Measurements from ENCODE around the gene VWA5B2. TPM values are rescaled to one million over a fixed set of nuclear protein-coding genes. Genes with fewer than 3 reads are reported as not detected.

VWA5B2 gene
- total RNA-seq, 1 experiment from 2014 or later: 1.4 TPM

DNA sequence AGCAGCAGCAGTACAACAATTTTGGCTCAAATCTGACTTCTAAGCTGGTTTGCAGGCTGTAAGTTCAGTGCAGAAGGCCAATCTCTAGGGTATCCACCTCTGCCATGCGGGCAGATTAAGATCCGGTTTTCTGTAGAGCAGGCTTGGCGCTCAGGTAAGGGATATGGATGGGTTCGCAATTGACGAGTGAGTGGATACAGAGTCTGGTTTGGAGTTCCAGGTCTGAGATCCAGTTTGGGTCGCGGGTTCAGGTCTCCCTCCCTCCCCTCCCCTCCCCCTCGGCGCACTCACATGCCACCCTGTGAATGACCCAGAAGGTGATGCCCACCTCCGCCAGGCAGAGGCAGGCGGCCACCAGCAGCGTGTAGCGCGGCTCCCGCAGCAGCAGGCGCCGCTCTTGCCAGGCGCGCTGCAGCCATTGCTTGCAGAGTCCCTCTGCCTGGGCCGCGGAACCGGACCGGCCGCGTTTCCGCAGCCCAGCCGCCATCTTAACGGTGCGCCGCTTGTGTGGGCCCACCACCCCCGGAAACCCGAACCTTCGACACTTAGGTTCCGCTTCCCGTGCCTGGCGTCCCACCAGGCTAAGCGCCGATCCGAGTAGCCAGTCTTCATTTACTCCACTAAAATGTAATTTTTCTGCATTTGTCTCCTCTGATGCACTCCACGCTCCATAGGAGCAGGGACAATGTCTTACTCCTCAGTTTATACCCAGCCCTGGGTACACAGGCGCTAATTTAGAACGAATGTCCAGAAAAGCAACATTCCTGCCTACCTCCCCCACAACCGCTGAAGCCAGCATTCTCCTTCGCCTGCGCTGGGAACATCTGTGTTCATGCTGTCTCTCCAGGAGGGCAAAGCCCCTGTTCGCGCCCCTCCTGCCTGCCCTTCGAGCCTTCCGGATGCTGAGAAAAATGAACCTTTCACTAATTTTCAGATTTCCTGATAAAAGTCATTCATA, 19.3 kb downstream of the VWA5B2 start, which contains the start of gene ALG3:
TSS of gene ALG3 (minus strand) at position 509 of the 958 bp plus-strand sequence. CDS start at position 487, 22 bp downstream.
- Histone ChIP-seq H3F3A (ENCODE audit: low read length, unreplicated experiment) (no peaks in the 10 kb centered on the region), H3K9me3 (ENCODE audit: low read length) (no peaks in the 10 kb centered on the region), H2AFZ (ENCODE audit: low read length) (peak within 1 kb of the TSS; percentile 97), H3K4me3 (ENCODE audit: low read length) (peak within 1 kb of the TSS; percentile 96), H3K4me2 (ENCODE audit: low read length) (peak within 1 kb of the TSS; percentile 99), H4K20me1 (ENCODE audit: low read length) (no peaks in the 10 kb centered on the region), H3K27me3 (ENCODE audit: low read length) (no peaks in the 10 kb centered on the region), H3K9me2 (replicated peaks; ENCODE audit: low read length) (no peaks in the 10 kb centered on the region), H3K4me1 (ENCODE audit: insufficient read depth, low read length) (no peaks in the 10 kb centered on the region; the same call in 1 of the 2 replicates), H3K9ac (ENCODE audit: low read length) (peak within 1 kb of the TSS; percentile 98), H3K79me2 (ENCODE audit: low read length) (peaks cover 52% of the 10 kb centered on the region), H3K27ac (ENCODE audit: low read length) (peak within 1 kb of the TSS; percentile 93), H3K36me3 (ENCODE audit: low read depth, low read length) (peaks cover 8% of the 10 kb centered on the region; the same call in 1 of the 2 replicates)
- TF ChIP-seq, protein P1, sequence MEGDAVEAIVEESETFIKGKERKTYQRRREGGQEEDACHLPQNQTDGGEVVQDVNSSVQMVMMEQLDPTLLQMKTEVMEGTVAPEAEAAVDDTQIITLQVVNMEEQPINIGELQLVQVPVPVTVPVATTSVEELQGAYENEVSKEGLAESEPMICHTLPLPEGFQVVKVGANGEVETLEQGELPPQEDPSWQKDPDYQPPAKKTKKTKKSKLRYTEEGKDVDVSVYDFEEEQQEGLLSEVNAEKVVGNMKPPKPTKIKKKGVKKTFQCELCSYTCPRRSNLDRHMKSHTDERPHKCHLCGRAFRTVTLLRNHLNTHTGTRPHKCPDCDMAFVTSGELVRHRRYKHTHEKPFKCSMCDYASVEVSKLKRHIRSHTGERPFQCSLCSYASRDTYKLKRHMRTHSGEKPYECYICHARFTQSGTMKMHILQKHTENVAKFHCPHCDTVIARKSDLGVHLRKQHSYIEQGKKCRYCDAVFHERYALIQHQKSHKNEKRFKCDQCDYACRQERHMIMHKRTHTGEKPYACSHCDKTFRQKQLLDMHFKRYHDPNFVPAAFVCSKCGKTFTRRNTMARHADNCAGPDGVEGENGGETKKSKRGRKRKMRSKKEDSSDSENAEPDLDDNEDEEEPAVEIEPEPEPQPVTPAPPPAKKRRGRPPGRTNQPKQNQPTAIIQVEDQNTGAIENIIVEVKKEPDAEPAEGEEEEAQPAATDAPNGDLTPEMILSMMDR (conservative IDR thresholded peaks at IDR 0.05; ENCODE audit: low read depth, low read length): no peak
- intact Hi-C loops (cut with micrococcal nuclease): loop anchor here (1.0 to 2.0 kb wide), 3 partner anchors 50 to 74 kb away; partner anchors contain the start of genes ABCF3, AP2M1 and PSMD2
- ChIA-PET CTCF (no interaction called here), POLR2A (ENCODE audit: unreplicated experiment) (interaction anchor here (0.6 kb wide), 1 partner anchor 32 kb away, joined by 3 read pairs; no protein-coding TSS in a partner anchor)
- TSS peak; percentile 73 for BruUV-seq (replicated peaks)
- ATAC-seq: peak; percentile 33
- peak; percentile 88 for DNase-seq

DNA sequence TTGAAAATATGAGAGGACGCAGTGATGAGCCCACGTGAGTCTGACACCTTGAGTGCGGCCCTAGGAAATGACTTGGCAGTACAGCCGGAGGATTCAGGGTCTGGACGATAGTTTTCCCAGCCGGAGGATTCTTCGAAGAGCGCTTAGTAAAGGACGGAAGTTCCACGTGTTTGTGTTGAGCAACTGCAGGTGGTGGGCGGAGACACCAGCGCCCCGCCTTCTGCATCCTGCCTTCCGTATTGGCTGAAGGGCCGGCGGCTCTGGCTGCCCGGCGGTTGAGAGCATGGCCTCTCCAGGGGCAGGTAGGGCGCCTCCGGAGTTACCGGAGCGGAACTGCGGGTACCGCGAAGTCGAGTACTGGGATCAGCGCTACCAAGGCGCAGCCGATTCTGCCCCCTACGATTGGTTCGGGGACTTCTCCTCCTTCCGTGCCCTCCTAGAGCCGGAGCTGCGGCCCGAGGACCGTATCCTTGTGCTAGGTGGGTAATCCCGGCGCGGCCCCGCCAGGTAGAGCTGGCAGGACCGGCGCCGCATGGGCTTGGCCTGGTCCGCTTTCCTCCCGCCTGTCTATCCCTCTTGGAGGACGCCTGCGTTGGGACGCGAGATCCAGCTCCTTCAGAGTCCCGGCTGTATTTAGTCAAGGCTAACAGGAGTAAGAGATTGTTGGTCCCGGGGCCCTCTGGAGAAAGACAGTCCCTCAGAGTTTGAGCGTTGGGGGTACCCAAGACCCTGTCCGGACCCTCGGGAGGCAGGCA, 20.2 kb downstream of the VWA5B2 start, which contains the start of gene EEF1AKMT4:
TSS of gene EEF1AKMT4 (plus strand) at position 261 of the 755 bp plus-strand sequence. CDS start at position 284, 23 bp downstream.
- Histone ChIP-seq H3K4me3 (ENCODE audit: low read length) (peak within 1 kb of the TSS; percentile 96), H2AFZ (ENCODE audit: low read length) (peak within 1 kb of the TSS; percentile 97), H3K27ac (ENCODE audit: low read length) (peak within 1 kb of the TSS; percentile 93), H3K36me3 (ENCODE audit: low read depth, low read length) (peaks cover 6% of the 10 kb centered on the region; the same call in 1 of the 2 replicates), H3K9ac (ENCODE audit: low read length) (peak within 1 kb of the TSS; percentile 98), H4K20me1 (ENCODE audit: low read length) (no peaks in the 10 kb centered on the region), H3K4me1 (ENCODE audit: insufficient read depth, low read length) (no peaks in the 10 kb centered on the region; the same call in 1 of the 2 replicates), H3K79me2 (ENCODE audit: low read length) (peaks cover 56% of the 10 kb centered on the region), H3K4me2 (ENCODE audit: low read length) (peak within 1 kb of the TSS; percentile 99), H3K9me3 (ENCODE audit: low read length) (no peaks in the 10 kb centered on the region), H3K9me2 (replicated peaks; ENCODE audit: low read length) (no peaks in the 10 kb centered on the region), H3K27me3 (ENCODE audit: low read length) (no peaks in the 10 kb centered on the region), H3F3A (ENCODE audit: low read length, unreplicated experiment) (no peaks in the 10 kb centered on the region)
- TSS peak; percentile 57 for BruUV-seq (replicated peaks)
- intact Hi-C loops (cut with micrococcal nuclease): loop anchor here (1.0 to 2.0 kb wide), 4 partner anchors 49 to 104 kb away; partner anchors contain the start of genes ABCF3, AP2M1 and PSMD2
- ChIA-PET CTCF (interaction anchor here (0.6 to 0.8 kb wide), 3 partner anchors 22 to 115 kb away, joined by 3 to 6 read pairs (median 3); no protein-coding TSS in a partner anchor), POLR2A (ENCODE audit: unreplicated experiment) (no interaction called here)
- TF ChIP-seq EZH2 (IDR thresholded peaks at IDR 0.05; ENCODE audit: low read length, unreplicated experiment) (no peak), EZH2phosphoT487 (IDR thresholded peaks at IDR 0.05; ENCODE audit: borderline replicate concordance, low read length) (no peak)
- TF ChIP-seq, protein P1 (conservative IDR thresholded peaks at IDR 0.05; ENCODE audit: low read depth, low read length): peak; percentile 44
- peak; percentile 98 for DNase-seq
- ATAC-seq: peak; percentile 91

Measured in PC-3 (cell line).